ENCODE measurements around the gene CDC42EP2. TPM values are rescaled to one million over a fixed set of nuclear protein-coding genes. Genes with fewer than 3 reads are reported as not detected.
"Not testable (repeated sequence)": the region's sequence is repeated elsewhere in the genome, so short reads cannot be mapped to it uniquely, and the experiment has no call there.

Gene CDC42EP2
- total RNA-seq, 2 donors from 2014 or later = 15.7 to 16.2 TPM

GRCh38 chr11:65315204-65315865 lies 669 bp downstream of the CDC42EP2 start:
- peak; percentile 94 for DNase-seq (ENCODE audit: low spot score)
- intact Hi-C loops (cut with DNase I) = loop anchor here in 1 of 2 donors (5.0 kb wide), 1 partner anchor 38 kb away; no protein-coding TSS in a partner anchor

GRCh38 chr11:65315866-65316226 lies 1.2 kb downstream of the CDC42EP2 start:
- intact Hi-C loops (cut with DNase I) = loop anchor here in 1 of 2 donors (5.0 kb wide), 1 partner anchor 39 kb away; no protein-coding TSS in a partner anchor
- no peak for DNase-seq (ENCODE audit: low spot score)

GRCh38 chr11:65316227-65317024 lies 1.8 kb downstream of the CDC42EP2 start:
- intact Hi-C loops (cut with DNase I) = loop anchor here in 1 of 2 donors (5.0 kb wide), 1 partner anchor 39 kb away; no protein-coding TSS in a partner anchor
- peak; percentile 87 for DNase-seq (ENCODE audit: low spot score)

- intact Hi-C loops (cut with DNase I) = loop anchor here in 1 of 2 donors (5.0 kb wide), 1 partner anchor 40 kb away; no protein-coding TSS in a partner anchor
- DNase-seq (ENCODE audit: low spot score) = peak; percentile 90
Observed at GRCh38 chr11:65317025-65317786, 2.5 kb downstream of the CDC42EP2 start.

GRCh38 chr11:65320386-65321075 lies 5.9 kb downstream of the CDC42EP2 start:
- intact Hi-C loops (cut with DNase I) = no loop called here
- no peak for DNase-seq (ENCODE audit: low spot score)

- DNase-seq (ENCODE audit: low spot score) = no peak
- intact Hi-C loops (cut with DNase I) = no loop called here
Observed at GRCh38 chr11:65321076-65321475, 6.4 kb downstream of the CDC42EP2 start.

GRCh38 chr11:65321828-65322485 lies 7.3 kb downstream of the CDC42EP2 start:
- no peak for DNase-seq (ENCODE audit: low spot score)

GRCh38 chr11:65323813-65324212 lies 9.1 kb downstream of the CDC42EP2 start:
- no peak for DNase-seq (ENCODE audit: low spot score)
- intact Hi-C loops (cut with DNase I) = no loop called here

More at GRCh38 chr11:65321828-65322485, 7.3 kb downstream of the CDC42EP2 start:
- intact Hi-C loops (cut with DNase I) = no loop called here

GRCh38 chr11:65325435-65325834 lies 10.8 kb downstream of the CDC42EP2 start:
- intact Hi-C loops (cut with DNase I) = no loop called here
- DNase-seq (ENCODE audit: low spot score) = no peak

GRCh38 chr11:65327021-65327420 lies 12.4 kb downstream of the CDC42EP2 start:
- intact Hi-C loops (cut with DNase I) = no loop called here
- no peak for DNase-seq (ENCODE audit: low spot score)

GRCh38 chr11:65329478-65329877 lies 14.8 kb downstream of the CDC42EP2 start:
- DNase-seq (ENCODE audit: low spot score) = no peak
- intact Hi-C loops (cut with DNase I) = no loop called here

GRCh38 chr11:65329944-65330403 lies 15.3 kb downstream of the CDC42EP2 start:
- peak; percentile 87 for DNase-seq (ENCODE audit: low spot score)
- intact Hi-C loops (cut with DNase I) = no loop called here

- DNase-seq (ENCODE audit: low spot score) = no peak
- intact Hi-C loops (cut with DNase I) = no loop called here
Observed at GRCh38 chr11:65330544-65330943, 15.9 kb downstream of the CDC42EP2 start.

- intact Hi-C loops (cut with DNase I) = not testable (repeated sequence)
Observed at GRCh38 chr11:65332591-65332990, 17.9 kb downstream of the CDC42EP2 start.

GRCh38 chr11:65334696-65335295 lies 20.1 kb downstream of the CDC42EP2 start:
- intact Hi-C loops (cut with DNase I) = no loop called here
- no peak for DNase-seq (ENCODE audit: low spot score)

More at GRCh38 chr11:65332591-65332990, 17.9 kb downstream of the CDC42EP2 start:
- DNase-seq (ENCODE audit: low spot score) = not testable (repeated sequence)

- no peak for DNase-seq (ENCODE audit: low spot score)
- intact Hi-C loops (cut with DNase I) = no loop called here
Observed at GRCh38 chr11:65338676-65339075, 24.0 kb downstream of the CDC42EP2 start.

GRCh38 chr11:65340226-65340625 lies 25.6 kb downstream of the CDC42EP2 start:
- intact Hi-C loops (cut with DNase I) = no loop called here
- no peak for DNase-seq (ENCODE audit: low spot score)

GRCh38 chr11:65341856-65342255 lies 27.2 kb downstream of the CDC42EP2 start:
- no peak for DNase-seq (ENCODE audit: low spot score)
- intact Hi-C loops (cut with DNase I) = no loop called here
